Measurements from ENCODE around the gene STX1A. TPM values are rescaled to one million over a fixed set of nuclear protein-coding genes. Genes with fewer than 3 reads are reported as not detected.

Gene STX1A
- total and polyA plus RNA-seq, 11 donors: 1.1 to 3.6 (median 1.7) TPM

DNA sequence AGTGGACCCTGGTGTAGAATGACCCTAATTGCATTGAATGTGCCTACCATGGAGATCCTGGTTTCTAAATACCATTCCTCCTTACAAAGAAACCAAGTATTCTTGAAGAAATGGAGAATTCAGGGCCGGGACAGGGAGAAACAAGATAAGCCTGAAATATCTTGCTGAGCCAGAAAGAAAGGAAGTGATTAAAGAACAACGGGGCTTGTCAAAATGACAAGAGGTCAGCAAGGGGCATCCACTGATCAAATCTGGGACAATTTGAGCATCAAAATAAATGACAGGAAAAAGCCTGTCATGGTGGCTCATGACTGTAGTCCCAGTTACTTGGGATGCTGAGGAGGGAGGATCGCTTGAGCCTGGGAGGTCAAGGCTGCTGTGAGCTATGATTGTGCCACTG, 11.0 kb upstream of the STX1A start:
- Histone ChIP-seq H3K4me1 (peaks cover 0 to 5% (median 0%) of the 10 kb centered on the region in 12 donors), H3K27me3 (peaks cover 0 to 17% (median 3%) of the 10 kb centered on the region in 9 donors), H3K4me3 (no peak overlapping the region), H3K9me3 (no peaks in the 10 kb centered on the region), H3K27ac (no peak overlapping the region), H3K36me3 (peaks cover 0 to 1% (median 0%) of the 10 kb centered on the region in 9 donors)
- DNase-seq (peak in 1 of 5 donors; percentile 5), ATAC-seq (no peak)
- 39 to 40% (median 40%) methylated on average over 3 of the region's 3 CpGs for WGBS, 4 donors
- intact Hi-C loops (cut with DNase I): loop anchor here in 1 of 10 donors (10.0 kb wide), 1 partner anchor 386 kb away; no protein-coding TSS in a partner anchor
- TF ChIP-seq, protein P1, sequence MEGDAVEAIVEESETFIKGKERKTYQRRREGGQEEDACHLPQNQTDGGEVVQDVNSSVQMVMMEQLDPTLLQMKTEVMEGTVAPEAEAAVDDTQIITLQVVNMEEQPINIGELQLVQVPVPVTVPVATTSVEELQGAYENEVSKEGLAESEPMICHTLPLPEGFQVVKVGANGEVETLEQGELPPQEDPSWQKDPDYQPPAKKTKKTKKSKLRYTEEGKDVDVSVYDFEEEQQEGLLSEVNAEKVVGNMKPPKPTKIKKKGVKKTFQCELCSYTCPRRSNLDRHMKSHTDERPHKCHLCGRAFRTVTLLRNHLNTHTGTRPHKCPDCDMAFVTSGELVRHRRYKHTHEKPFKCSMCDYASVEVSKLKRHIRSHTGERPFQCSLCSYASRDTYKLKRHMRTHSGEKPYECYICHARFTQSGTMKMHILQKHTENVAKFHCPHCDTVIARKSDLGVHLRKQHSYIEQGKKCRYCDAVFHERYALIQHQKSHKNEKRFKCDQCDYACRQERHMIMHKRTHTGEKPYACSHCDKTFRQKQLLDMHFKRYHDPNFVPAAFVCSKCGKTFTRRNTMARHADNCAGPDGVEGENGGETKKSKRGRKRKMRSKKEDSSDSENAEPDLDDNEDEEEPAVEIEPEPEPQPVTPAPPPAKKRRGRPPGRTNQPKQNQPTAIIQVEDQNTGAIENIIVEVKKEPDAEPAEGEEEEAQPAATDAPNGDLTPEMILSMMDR (IDR thresholded peaks at IDR 0.05): no peak
- TF ChIP-seq POLR2A (IDR thresholded peaks at IDR 0.05): no peak

DNA sequence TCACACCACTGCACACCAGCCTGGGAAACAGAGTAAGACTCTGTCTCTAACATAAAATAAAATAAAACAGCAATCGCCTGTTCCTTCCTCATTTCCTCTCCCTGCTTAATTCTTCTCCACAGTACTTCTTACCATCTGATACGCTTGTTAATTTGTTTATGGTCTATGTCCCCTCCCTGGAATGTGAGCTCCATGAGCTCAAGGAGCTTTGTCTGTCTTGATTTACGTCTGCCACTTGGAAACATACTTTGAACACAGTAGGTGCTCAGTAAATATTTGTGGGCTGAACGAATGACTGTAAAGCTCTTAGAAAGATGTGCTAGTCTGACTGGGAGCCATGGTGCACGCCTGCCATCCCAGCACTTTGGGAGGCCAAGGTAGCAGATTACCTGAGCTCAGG, 9.1 kb upstream of the STX1A start:
- peaks cover 0 to 17% (median 3%) of the 10 kb centered on the region in 9 donors for H3K27me3 ChIP-seq
- no peak for ATAC-seq
- no peak for DNase-seq
- H3K4me3 ChIP-seq: no peak overlapping the region
- H3K36me3 ChIP-seq: no peaks in the 10 kb centered on the region
- no peaks in the 10 kb centered on the region for H3K9me3 ChIP-seq
- no peaks in the 10 kb centered on the region for H3K4me1 ChIP-seq
- no peak overlapping the region for H3K27ac ChIP-seq
- 69 to 75% (median 70%) methylated on average over 5 of the region's 5 CpGs for WGBS, 4 donors
- intact Hi-C loops (cut with DNase I): loop anchor here in 2 of 10 donors (5.0 kb wide), 2 partner anchors 66 to 121 kb away; no protein-coding TSS in a partner anchor
- TF ChIP-seq, protein P1 (IDR thresholded peaks at IDR 0.05): no peak
- TF ChIP-seq POLR2A (IDR thresholded peaks at IDR 0.05): no peak

- Histone ChIP-seq H3K36me3 (no peaks in the 10 kb centered on the region), H3K27me3 (peaks cover 0 to 17% (median 3%) of the 10 kb centered on the region in 9 donors), H3K27ac (no peak overlapping the region), H3K9me3 (no peaks in the 10 kb centered on the region), H3K4me3 (no peak overlapping the region), H3K4me1 (no peaks in the 10 kb centered on the region)
- 66 to 78% (median 75%) methylated on average over 3 of the region's 3 CpGs for WGBS, 4 donors
- DNase-seq (no peak), ATAC-seq (no peak)
- intact Hi-C loops (cut with DNase I): loop anchor here in 3 of 10 donors (2.0 to 5.0 kb wide), 3 partner anchors 66 to 121 kb away; no protein-coding TSS in a partner anchor
- TF ChIP-seq, protein P1 (IDR thresholded peaks at IDR 0.05): no peak
- no peak for TF ChIP-seq POLR2A (IDR thresholded peaks at IDR 0.05)
Observed at GRCh38 chr7:73727952-73728351, 8.5 kb upstream of the STX1A start.

- no peak for TF ChIP-seq POLR2A (IDR thresholded peaks at IDR 0.05)
- TF ChIP-seq, protein P1 (IDR thresholded peaks at IDR 0.05): peak in 2 of 12 donors; percentile 3 to 9
- intact Hi-C loops (cut with DNase I): loop anchor here in 3 of 10 donors (2.0 to 5.0 kb wide), 3 partner anchors 64 to 119 kb away; no protein-coding TSS in a partner anchor
Observed at GRCh38 chr7:73726083-73726466, 6.6 kb upstream of the STX1A start.

More at GRCh38 chr7:73726083-73726466, 6.6 kb upstream of the STX1A start:
- 40 to 79% (median 74%) methylated on average over 1 of the region's 1 CpG for WGBS, 4 donors
- DNase-seq (no peak), ATAC-seq (no peak)
- Histone ChIP-seq H3K27me3 (peaks cover 0 to 24% (median 3%) of the 10 kb centered on the region in 9 donors), H3K9me3 (no peaks in the 10 kb centered on the region), H3K36me3 (no peaks in the 10 kb centered on the region), H3K4me3 (no peak overlapping the region), H3K27ac (no peak overlapping the region), H3K4me1 (peaks cover 0 to 7% (median 0%) of the 10 kb centered on the region in 12 donors)

All from heart left ventricle (tissue), 16 donors.